Measurements from ENCODE around the gene RPN2. TPM values are rescaled to one million over a fixed set of nuclear protein-coding genes. Genes with fewer than 3 reads are reported as not detected.
A peak's percentile ranks its signal among the peaks of the same experiment; 100 is the strongest.

The RPN2 gene
- total RNA-seq, 1 donor from 2014 or later, result 168 TPM

DNA sequence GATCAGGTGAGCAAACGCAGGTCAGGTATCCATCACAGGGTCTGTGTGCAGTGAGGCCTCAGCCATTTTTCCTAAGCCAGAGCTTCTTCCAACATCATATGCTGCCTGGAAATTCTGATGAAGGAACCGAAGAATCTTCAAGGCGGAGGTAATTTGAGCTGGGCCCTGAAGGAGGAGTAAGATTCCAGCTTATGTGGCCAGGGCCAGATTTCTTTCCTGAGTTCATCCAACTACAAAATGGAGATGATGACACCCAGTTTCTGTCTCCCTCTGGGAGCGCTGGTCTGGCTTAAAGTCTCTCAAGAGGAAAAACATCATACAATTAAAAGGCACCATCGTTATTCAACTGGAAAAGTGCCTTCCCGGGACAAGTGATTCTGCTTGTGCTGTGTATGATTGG is 103.4 kb downstream of the RPN2 start:
- peak; percentile 38 for TF ChIP-seq CTCF (IDR thresholded peaks at IDR 0.05)
- H3K36me3 Mint-ChIP-seq (ENCODE audit: unreplicated experiment), result no peaks in the 10 kb centered on the region
- H3K4me3 Mint-ChIP-seq (ENCODE audit: unreplicated experiment), result no peak overlapping the region
- DNase-seq (ENCODE audit: extremely low spot score, unreplicated experiment), result no peak
- peaks cover 4% of the 10 kb centered on the region for H3K27me3 Mint-ChIP-seq (ENCODE audit: unreplicated experiment)
- no peaks in the 10 kb centered on the region for H3K4me1 Mint-ChIP-seq (ENCODE audit: unreplicated experiment)
- no peaks in the 10 kb centered on the region for H3K9me3 Mint-ChIP-seq (ENCODE audit: unreplicated experiment)
- H3K27ac Mint-ChIP-seq (ENCODE audit: unreplicated experiment), result no peak overlapping the region

- no peak for DNase-seq (ENCODE audit: extremely low spot score, unreplicated experiment)
- H3K9me3 Mint-ChIP-seq (ENCODE audit: unreplicated experiment), result no peaks in the 10 kb centered on the region
- H3K27me3 Mint-ChIP-seq (ENCODE audit: unreplicated experiment), result peaks cover 4% of the 10 kb centered on the region
- no peak overlapping the region for H3K27ac Mint-ChIP-seq (ENCODE audit: unreplicated experiment)
- H3K4me1 Mint-ChIP-seq (ENCODE audit: unreplicated experiment), result peaks cover 1% of the 10 kb centered on the region
- no peak overlapping the region for H3K4me3 Mint-ChIP-seq (ENCODE audit: unreplicated experiment)
- no peak for TF ChIP-seq CTCF (IDR thresholded peaks at IDR 0.05)
- no peaks in the 10 kb centered on the region for H3K36me3 Mint-ChIP-seq (ENCODE audit: unreplicated experiment)
Measured at GRCh38 chr20:37283530-37284195, 104.5 kb downstream of the RPN2 start.

DNA sequence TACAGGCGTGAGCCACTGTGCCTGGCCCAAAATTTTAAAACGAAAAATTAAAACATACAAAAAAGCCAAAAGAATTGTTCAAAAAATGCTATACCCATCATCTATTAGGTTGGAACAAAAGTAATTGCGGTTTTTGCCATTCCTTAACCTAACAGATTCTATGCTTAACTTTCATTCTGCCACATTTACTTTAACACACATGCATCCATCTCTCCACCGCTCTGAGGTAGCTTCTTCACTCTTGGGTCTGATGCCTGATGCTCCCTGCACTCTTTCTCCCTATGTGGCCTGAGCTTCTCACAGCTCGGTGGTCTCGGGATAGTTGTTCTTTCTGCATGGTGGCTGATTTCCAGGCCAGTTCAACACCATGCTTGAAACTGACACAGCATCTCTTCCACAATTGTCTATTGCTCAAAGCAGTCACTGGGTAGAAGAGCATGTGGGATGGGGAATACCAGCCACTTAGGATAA is 105.6 kb downstream of the RPN2 start:
- H3K4me1 Mint-ChIP-seq (ENCODE audit: unreplicated experiment), result peaks cover 6% of the 10 kb centered on the region
- TF ChIP-seq CTCF (IDR thresholded peaks at IDR 0.05), result no peak
- no peak overlapping the region for H3K4me3 Mint-ChIP-seq (ENCODE audit: unreplicated experiment)
- no peaks in the 10 kb centered on the region for H3K9me3 Mint-ChIP-seq (ENCODE audit: unreplicated experiment)
- DNase-seq (ENCODE audit: extremely low spot score, unreplicated experiment), result no peak
- no peak overlapping the region for H3K27ac Mint-ChIP-seq (ENCODE audit: unreplicated experiment)
- peaks cover 4% of the 10 kb centered on the region for H3K27me3 Mint-ChIP-seq (ENCODE audit: unreplicated experiment)
- H3K36me3 Mint-ChIP-seq (ENCODE audit: unreplicated experiment), result no peaks in the 10 kb centered on the region

DNA sequence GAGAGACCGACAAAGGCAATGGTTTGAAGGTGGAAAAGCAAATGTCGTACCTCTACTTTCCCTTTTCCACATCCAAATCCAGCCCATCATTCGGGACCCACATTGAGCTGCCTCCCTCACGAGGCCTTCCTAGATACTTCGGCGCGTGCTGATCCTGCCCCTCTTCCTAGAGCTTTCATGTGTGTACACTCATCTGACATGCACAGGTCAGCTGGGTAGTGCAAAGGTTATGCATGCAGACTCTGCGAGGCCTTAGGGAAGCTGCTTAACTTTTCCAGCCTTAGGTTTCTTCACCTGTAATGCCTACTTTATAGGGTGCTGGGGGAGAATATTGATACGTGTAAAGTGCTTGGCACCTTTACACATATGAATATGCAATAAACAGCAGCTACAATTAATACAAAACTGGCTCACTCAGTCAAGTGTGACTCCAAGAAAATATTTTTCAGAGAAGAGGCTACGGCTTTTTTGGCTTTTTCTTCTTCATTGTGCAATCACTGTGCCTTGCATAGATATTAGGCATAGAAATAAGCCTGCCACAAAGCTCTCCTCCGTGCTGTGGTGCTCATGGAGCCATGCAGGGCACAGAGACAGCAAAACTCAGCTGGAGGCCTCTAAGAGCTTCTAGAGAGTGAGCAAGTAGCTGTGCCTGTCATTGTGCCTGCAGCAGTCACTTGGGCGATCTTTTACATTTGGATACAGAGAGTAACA is 106.7 kb downstream of the RPN2 start:
- no peak overlapping the region for H3K4me3 Mint-ChIP-seq (ENCODE audit: unreplicated experiment)
- peaks cover 2% of the 10 kb centered on the region for H3K27me3 Mint-ChIP-seq (ENCODE audit: unreplicated experiment)
- no peak for DNase-seq (ENCODE audit: extremely low spot score, unreplicated experiment)
- H3K27ac Mint-ChIP-seq (ENCODE audit: unreplicated experiment), result no peak overlapping the region
- H3K4me1 Mint-ChIP-seq (ENCODE audit: unreplicated experiment), result peaks cover 12% of the 10 kb centered on the region
- H3K9me3 Mint-ChIP-seq (ENCODE audit: unreplicated experiment), result no peaks in the 10 kb centered on the region
- TF ChIP-seq CTCF (IDR thresholded peaks at IDR 0.05), result no peak
- no peaks in the 10 kb centered on the region for H3K36me3 Mint-ChIP-seq (ENCODE audit: unreplicated experiment)

GRCh38 chr20:37288091-37288490 is 109.0 kb downstream of the RPN2 start:
- H3K27me3 Mint-ChIP-seq (ENCODE audit: unreplicated experiment), result peaks cover 2% of the 10 kb centered on the region
- H3K9me3 Mint-ChIP-seq (ENCODE audit: unreplicated experiment), result no peaks in the 10 kb centered on the region
- H3K27ac Mint-ChIP-seq (ENCODE audit: unreplicated experiment), result peak overlapping the region; percentile 44
- H3K36me3 Mint-ChIP-seq (ENCODE audit: unreplicated experiment), result peaks cover 5% of the 10 kb centered on the region
- peak overlapping the region; percentile 26 for H3K4me3 Mint-ChIP-seq (ENCODE audit: unreplicated experiment)
- H3K4me1 Mint-ChIP-seq (ENCODE audit: unreplicated experiment), result peaks cover 20% of the 10 kb centered on the region
- no peak for DNase-seq (ENCODE audit: extremely low spot score, unreplicated experiment)
- TF ChIP-seq CTCF (IDR thresholded peaks at IDR 0.05), result no peak
